ENCODE results near the gene TRAPPC5.

TRAPPC5 gene

DNA sequence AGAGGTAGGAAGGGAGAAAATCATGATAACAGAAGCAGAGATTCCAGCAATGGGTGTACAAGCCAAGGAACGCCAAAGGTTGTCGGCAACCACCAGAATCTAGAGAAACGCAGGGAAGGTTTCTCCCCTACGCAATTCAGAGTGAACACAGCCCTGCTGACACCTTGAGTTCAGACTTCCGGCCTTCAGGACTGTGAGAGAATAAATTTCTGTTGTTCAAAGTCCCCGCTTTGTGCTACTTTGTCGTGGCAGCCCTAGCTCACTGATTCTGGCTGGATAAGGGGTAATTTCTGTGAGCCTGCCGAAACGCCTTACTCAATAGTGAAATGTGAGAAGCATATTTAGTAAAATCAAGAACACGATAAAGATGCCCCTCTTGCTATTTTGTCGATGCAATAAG lies 56.6 kb downstream of the TRAPPC5 start:
- TF ChIP-seq CSRNP3 (CRISPR knock-in tag; IDR thresholded peaks at IDR 0.05) (no peak), RARB (CRISPR knock-in tag; IDR thresholded peaks at IDR 0.05) (no peak), ZNF8 (CRISPR knock-in tag; IDR thresholded peaks at IDR 0.05) (no peak), GLIS3 (CRISPR knock-in tag; IDR thresholded peaks at IDR 0.05) (no peak), ARNTL (CRISPR knock-in tag; IDR thresholded peaks at IDR 0.05; ENCODE audit: borderline replicate concordance, low read depth) (no peak), TCF4 (CRISPR knock-in tag; IDR thresholded peaks at IDR 0.05; ENCODE audit: borderline replicate concordance) (no peak)
- TF ChIP-seq, protein P1, sequence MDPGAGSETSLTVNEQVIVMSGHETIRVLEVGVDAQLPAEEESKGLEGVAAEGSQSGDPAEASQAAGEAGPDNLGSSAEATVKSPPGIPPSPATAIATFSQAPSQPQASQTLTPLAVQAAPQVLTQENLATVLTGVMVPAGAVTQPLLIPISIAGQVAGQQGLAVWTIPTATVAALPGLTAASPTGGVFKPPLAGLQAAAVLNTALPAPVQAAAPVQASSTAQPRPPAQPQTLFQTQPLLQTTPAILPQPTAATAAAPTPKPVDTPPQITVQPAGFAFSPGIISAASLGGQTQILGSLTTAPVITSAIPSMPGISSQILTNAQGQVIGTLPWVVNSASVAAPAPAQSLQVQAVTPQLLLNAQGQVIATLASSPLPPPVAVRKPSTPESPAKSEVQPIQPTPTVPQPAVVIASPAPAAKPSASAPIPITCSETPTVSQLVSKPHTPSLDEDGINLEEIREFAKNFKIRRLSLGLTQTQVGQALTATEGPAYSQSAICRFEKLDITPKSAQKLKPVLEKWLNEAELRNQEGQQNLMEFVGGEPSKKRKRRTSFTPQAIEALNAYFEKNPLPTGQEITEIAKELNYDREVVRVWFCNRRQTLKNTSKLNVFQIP (CRISPR knock-in tag; IDR thresholded peaks at IDR 0.05; ENCODE audit: borderline replicate concordance, low read depth): no peak
- TF ChIP-seq, protein P2, sequence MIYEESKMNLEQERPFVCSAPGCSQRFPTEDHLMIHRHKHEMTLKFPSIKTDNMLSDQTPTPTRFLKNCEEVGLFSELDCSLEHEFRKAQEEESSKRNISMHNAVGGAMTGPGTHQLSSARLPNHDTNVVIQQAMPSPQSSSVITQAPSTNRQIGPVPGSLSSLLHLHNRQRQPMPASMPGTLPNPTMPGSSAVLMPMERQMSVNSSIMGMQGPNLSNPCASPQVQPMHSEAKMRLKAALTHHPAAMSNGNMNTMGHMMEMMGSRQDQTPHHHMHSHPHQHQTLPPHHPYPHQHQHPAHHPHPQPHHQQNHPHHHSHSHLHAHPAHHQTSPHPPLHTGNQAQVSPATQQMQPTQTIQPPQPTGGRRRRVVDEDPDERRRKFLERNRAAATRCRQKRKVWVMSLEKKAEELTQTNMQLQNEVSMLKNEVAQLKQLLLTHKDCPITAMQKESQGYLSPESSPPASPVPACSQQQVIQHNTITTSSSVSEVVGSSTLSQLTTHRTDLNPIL (CRISPR knock-in tag; IDR thresholded peaks at IDR 0.05; ENCODE audit: low read depth): no peak
- ATAC-seq: no peak
